DMS153 treated with DMSO at 0.1 percent for 48 hours (cell line): Measurements from ENCODE around the gene HOMER1.

Experiments used
- DNase-seq: peaks from one replicate; lab custom pipeline; 2025; ENCODE audit not compliant: unreplicated experiment; lab: John Stamatoyannopoulos, UW

HOMER1 gene

DNA sequence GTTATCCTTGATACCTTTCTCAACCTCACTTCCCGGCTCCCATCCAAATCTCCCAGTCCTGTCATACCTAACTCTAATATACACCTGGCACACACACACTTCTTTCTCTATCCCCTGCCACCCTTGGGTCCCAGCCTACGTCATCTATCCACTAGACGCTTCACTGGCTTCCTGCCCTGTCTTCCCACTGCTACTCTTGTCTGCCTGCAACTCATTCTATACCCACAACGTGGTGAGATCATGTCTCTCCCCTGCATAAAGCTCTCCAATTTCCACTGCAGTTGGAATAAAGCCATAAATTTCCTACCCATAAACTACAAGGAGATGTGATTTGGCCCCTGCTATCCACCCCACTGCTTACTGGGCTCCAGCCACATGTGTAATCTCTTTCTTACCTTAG, 184.5 kb downstream of the HOMER1 start:
- no peak for DNase-seq
